GM18502 (cell line): Measurements from ENCODE around the gene IQSEC1.

ENCODE experiments used
- ATAC-seq: cut with Tn5 transposase; IDR thresholded peaks from one replicate; pipeline ENCODE4 v1.9.1; 2021; ENCODE audit warnings: mild to moderate bottlenecking; ENCODE audit not compliant: unreplicated experiment, poor library complexity

The IQSEC1 gene

DNA sequence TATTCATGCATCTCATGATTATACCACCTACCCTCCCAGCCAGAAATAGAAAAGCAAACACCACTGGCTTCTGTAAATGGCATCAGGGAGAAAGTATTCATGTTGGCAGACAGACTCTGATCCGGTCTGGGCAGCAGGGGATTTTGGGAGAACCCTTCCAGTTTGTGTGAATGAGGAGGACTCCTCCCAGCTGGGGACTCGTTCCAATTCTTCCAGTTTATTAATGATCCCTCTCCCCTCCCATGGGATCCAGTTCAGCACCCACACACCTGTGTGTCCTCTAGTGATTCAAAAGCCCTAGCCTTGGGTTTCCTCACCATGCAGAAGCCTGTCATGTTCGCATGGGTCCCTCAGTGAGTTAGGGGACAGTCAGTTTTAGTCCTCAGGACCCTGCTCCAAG lies 110.9 kb downstream of the IQSEC1 start:
- no peak for ATAC-seq

DNA sequence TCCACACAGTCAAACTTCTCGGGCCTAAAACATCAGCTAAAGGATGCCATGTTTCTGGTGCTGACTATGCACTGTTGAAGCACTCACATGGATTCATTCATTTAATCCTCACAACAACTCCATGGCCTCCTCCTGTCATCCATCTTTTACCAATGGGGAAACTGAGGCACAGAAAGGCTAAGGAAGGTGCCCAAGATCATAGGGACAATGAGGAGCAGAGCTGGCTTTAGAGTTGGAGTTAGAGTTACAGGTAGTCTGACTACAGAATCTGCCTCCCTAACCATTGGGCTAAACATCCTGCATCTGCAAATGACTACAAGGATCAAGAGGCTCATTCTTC lies 111.6 kb downstream of the IQSEC1 start:
- no peak for ATAC-seq

DNA sequence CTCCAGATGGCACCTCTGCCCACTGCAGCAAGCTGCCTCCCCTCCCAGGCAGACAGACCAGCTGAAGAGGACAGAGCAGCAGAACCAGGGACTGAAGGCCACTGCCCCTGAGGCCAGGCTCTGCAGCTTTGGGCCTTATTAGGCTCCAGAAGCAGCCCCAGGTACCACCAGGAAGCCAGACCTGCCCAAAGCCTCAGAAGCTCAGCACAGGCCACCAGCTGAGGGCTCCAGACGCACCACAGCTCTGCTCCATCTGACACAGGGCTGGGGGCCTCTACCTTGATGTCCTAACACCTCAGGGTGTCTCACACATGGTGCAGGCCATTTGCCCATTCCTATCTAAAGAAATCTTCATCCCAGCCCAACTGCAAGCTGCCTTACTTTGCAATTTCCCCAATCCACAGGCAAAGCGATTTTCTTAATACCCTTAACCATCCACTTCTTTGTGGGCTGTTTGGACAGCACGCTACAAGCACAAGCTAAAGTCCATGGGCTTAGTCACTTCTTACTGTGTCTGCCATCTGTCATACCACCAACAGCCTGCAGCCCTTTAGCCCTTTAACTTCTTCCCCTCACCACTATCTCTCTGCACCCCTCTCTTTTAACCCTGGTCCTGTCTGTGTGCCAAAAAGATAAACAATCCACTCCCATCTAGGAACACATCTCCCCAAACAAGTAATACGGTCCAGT lies 112.1 kb downstream of the IQSEC1 start:
- no peak for ATAC-seq

DNA sequence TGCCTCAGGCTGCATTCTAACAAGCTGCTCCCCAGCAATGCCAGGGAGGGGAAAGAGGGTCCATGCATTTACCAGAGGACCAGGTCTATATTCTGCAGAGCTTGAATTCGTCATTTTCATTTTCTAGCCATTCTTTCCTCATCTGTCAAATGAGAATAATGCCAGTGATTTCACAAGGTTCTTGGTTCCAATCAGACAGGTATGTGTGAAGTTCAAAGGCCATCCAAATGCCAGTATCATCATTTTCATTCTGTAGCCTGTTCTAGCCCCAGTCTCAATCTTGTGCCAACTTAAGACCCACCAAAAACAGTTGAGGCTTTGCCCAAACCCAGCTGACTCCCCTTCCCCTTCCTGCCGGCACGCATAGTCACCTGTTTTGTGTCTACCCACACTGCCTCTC lies 112.7 kb downstream of the IQSEC1 start:
- no peak for ATAC-seq

DNA sequence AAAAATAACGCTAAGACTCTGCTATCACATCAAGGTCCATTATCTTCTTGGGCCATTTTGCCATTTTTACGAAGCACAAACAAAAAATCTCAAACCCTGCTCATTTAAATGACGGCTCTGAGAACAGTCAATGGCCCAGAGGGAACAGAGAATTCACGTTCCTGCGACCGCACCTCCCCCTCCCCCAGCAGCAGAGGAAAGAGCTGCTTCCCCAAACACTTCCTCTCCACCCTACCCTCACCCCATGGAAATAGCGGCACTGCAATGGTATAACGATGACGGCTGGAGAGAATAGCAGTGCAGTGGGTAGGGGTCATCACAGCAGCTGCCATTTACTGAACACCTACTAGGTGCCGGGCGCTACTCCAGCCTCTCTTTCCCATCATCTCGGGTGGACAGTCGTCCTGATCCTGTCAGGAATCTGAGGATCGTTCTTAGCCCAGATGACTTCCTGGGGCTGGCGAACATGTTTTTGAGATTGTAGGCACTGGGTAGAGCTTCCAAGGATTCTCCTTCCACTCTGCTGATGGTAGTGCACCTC lies 113.3 kb downstream of the IQSEC1 start:
- peak; percentile 40 for ATAC-seq

DNA sequence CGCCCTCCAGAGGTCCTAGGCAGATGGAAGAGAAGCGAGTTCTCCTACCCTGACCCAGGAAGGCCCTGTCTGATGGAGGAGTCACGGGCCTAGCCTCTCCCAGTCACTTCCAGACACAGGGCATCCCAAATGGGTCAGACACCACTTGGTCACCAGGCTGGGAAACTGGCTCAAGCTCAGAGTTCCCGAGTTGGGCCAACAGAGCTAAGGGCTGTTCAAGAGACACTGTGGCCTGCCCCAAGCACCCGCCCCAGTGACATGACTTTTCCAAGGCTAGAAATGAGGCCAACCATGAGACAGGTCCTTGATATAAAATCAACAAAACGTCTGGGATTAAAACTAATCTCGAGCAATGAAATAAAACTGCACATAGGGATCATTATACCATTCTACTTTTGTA lies 113.8 kb downstream of the IQSEC1 start:
- no peak for ATAC-seq

DNA sequence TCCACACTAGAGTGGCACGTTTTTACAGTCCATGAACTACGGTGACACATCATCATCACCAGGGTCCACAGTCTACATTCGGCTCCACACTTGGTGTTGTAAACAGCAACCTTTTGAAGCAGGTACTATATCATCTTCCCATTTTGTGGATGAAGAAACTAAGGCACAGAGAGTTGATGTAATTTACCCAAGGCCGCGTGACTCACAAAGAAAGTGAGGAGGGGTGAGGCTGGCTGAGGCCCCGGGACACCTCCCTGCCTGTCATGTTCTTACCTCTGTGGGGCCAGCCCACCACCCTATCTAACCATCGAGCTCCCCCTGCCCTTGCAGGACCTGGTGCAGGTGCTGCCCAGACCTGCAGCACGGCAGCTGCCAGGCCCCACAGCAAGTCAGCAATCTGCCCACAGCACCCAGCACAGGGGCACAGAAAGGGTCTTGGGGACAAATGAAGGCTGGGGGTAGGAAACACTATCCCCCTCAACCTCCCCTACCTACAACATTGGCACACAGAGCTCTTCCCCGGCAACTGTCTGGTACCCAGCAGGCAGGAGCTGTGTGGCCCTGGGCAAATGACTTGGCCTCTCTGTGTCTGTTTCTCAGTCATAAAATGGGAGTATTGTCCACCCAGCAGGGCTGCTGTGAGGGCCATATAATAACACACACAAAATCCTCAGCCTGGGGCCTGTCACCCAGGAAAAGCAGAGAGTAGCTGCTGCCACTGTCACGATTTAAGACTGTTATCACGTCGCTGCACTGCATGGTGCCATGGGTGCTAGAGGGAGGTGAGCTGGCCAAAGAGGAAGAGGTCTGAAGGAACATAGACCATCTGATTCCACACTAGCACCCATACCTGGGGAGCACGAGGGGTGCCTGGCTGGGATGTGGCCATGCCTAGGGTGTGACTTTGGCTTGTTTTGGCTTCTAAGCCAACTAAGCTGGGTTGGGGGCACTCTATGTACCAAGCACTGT lies 115.1 kb downstream of the IQSEC1 start:
- no peak for ATAC-seq

DNA sequence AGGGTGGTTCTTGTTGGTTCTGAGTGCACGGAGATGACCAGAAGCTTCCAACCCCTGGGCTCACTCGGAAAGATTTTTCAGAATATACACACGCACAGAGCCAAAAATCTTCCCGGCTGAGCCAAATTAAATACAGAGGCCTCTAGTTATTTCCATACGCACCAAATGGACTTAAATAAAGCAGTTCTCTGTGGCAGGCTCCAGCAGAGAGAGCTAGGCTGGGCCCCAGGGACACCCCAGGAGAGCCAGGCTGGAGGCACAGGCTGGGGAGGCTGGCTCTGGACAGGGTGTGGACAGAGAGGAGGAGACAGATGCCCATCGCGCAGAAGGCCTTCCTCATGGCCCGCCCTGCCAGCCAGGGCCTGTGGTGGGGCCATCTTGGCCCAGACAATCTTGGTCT lies 115.9 kb downstream of the IQSEC1 start:
- ATAC-seq: no peak

DNA sequence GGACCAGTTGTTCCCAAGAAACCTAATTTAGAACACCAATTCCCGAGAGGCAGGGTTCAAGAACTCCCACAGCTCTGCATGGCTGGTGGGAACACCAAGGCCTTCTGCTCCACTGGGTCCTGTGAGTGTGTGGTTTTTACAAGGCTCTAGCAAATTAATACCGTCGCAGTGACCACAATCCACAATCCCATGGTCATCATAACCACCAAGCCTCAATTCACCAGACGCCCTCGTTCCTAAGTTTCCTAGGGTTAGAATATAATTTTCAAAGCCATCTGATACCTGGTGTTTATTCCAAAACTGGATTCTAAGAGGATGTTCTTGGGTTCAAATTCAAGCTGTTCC lies 116.9 kb downstream of the IQSEC1 start:
- ATAC-seq: no peak

DNA sequence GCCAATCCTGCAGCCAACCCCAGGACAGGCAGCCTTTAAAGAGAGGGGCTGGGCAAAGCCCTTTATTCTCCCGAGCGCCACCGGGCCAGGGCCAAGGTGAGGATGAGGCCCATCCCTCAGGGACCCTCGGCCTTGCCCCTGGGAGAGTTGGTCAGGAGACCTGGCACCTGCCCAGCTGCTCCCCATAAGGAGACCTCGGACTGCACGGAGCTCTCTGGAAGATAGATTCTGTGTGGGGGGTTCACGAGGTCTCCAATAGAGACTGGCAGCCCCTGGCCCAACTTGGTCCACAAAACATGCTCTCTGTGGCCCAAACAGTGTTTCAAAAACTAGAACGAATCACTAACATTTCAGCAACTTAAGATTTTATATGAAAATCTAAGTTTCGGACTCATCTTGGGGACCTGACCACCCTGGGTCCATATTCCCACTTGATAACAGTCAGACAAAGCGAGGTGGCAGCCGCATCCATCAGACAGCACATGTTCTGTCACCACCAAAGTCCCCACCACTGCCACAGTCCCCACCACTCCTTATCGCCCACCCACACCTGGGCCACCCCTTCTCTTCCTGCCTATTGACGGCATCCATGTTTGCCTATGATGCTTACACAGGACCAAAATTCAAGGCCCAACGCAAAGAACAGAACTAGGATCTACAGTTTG lies 117.4 kb downstream of the IQSEC1 start:
- ATAC-seq: no peak

DNA sequence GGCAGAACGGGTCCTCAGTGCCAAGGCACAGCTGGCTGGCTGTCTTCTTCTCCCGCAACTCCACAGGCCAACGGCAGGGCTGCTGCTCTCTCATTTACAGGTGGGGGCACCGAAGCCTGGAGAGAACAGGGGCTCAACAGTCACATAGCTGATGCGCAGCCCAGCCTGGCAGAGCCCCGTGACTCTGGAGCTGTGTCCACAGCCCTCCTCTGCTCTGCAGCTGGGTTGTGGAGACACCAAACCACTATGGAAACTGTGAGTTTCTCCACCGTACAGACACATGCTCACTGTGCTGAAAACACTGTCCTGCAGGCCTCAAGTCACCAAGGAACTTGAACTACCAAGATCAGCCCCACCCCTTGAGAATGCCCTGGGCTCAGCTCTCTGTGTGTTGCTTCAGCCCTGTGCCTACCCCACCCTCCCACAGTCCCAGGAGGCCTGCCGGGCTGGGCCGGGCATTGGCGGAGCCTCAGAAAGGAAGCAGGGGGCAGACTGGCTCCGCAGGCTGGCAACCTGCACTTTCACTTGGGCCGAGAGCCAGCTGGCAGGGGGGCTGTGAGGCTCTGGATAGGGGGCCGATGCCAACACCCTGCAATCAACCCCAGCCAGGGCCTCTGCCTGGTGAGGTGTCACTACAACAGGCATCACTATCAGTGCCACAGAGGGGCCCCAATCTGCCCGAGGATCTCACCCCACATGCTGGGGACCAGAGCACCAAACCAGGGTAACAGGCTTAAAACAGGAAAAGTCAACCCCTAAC lies 118.2 kb downstream of the IQSEC1 start:
- ATAC-seq: no peak

DNA sequence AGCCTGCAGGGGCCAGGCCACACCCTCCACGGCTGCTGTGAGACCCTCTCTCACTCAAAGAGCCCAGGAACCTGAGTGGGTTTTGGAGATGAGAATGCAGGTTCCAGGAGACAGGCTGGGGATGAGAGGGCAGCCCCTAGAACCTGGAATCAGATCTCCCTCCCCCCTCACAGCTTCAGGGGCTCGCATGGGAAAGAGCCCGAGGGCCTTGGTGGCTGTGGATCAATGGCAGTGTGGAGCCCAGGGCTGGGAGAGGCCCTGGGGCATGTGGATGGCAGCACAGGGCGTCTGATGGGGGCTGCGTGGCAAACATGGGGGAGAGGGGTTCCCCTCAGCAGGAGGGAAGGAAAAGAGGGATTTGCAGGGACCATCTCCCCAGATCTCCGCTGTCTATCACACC lies 119.0 kb downstream of the IQSEC1 start:
- ATAC-seq: no peak

DNA sequence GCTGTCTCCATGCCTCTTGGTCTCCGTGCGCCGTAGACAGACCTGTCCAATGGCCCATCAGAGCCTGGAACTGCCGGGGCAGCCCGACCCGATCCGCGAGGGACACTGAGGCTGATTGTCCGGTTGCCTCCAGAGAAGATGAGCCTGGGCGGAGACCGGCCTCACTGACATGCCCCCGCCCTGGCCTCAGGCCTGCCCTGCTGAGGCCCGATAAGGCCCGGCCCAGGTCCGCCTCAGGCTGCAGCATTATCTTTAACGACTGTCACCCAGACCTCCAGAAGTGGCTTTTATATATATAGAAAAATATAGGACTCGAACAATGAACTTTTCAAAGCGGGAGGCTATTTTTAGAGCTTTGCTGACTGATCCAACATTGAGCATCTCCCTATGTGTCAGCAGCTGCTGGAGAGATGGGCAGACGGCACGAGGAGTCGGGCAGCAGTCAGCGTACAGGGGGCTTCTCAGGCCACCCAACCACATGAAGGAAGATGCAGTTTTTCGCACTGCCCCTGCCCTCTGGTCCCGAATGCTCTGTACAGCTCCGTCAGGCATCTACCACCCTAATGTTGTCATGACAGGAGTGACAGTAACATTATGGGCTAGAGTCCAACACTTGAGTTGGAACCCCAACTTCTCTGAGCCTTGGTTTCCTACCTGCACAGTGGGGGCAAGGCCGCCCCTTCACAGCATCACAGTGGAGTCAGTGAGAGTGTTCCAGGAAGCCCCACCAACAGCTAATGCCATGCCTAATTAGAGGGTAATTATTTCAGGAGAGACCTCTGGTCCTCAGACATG lies 119.8 kb downstream of the IQSEC1 start:
- ATAC-seq: no peak

DNA sequence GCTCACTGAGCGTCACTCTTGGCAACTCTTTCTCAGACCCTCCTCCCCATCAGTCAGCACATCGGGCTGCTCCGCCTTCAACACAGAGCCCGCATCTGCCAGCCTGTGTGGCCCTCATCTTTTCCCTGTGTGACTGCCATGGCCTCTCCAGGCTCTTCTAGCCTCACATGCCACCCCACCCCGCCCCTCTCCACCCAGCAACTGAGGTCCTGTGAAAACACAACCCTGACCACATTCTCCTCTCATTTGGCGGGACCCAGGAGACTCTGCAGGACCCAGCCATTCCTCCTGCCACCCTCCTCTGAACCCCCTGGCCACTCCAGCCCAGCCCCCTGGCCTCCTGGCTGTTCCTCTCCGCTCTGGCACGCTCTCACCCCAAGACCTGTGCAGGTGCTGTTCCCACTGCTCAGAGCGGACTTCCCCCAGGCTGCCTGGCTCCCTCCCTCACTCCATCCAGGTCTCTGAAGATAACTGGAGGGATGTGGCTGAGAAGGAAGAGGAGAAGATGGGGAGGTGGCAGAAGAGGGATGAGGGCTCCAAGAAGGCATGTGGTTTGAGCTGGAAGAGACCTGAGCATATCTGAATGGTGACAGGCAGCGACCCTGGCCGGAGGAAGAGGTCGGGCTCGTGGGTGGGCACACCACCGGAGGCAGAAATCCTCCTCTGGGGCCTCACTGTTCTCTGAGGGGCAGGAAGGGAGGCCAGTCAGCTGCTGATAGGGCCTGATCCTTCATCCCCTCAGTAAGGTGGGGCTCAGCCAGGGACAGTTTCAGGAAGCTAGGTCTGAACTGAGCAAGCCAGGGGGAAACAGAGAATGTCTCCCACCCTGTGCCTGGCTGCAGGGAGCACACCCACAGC lies 120.7 kb downstream of the IQSEC1 start:
- no peak for ATAC-seq

DNA sequence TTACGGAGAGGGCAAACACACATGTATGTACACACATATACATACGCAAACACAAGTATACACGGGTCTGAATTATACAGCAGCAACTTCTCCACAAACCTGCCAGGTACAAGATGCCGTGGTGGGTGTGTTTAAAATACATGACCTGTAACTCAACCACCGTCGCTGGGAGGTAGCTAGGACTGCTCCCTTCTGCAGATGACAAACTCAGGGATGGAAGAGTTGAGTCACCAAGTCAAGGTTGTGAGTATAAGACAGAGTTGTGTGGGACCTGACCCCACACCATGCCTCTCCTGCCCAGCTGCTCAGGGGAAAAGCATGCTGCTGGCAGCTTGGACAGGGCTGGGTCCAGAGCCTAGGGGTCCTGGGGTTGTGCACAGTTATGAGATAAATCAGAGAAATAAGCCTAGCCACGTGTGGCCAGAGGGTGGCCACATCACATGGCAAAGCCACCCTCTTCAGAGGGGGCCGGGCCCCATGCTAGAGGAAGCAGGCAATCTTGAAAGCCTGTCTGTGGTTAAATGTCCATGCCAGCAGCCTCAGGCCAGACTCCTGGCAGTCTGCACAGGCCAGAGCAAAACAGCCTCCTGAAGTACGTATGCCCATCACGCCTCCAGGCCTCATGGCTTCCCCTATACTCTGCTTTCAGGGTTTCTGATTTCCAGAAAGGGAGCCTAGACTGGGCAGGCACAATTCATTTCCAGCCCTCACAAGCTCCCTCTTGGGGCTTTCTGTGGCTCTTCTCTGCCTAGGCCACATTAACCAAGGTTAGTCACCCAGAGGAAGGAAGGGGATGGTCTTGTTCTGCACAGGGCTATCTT lies 124.1 kb downstream of the IQSEC1 start:
- peak; percentile 61 for ATAC-seq

DNA sequence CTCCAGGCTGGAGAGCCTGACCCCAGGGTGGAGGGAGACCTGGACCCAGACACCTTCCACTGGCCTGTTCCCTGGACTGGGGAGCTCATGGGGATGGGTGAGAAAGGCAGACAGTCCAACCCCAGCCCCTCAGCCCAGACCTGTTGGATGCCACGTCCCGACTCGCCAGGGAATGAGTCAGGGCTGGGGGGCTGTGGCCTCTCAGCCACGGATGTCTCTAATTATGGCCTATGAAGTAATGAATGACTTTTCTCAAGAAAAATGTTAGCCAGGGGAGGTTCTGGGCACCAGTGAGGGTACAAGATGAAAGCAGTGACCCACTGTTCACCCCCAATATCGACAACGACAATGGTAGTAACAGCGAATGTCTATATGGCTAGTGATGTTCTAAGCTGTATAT lies 124.9 kb downstream of the IQSEC1 start:
- no peak for ATAC-seq

DNA sequence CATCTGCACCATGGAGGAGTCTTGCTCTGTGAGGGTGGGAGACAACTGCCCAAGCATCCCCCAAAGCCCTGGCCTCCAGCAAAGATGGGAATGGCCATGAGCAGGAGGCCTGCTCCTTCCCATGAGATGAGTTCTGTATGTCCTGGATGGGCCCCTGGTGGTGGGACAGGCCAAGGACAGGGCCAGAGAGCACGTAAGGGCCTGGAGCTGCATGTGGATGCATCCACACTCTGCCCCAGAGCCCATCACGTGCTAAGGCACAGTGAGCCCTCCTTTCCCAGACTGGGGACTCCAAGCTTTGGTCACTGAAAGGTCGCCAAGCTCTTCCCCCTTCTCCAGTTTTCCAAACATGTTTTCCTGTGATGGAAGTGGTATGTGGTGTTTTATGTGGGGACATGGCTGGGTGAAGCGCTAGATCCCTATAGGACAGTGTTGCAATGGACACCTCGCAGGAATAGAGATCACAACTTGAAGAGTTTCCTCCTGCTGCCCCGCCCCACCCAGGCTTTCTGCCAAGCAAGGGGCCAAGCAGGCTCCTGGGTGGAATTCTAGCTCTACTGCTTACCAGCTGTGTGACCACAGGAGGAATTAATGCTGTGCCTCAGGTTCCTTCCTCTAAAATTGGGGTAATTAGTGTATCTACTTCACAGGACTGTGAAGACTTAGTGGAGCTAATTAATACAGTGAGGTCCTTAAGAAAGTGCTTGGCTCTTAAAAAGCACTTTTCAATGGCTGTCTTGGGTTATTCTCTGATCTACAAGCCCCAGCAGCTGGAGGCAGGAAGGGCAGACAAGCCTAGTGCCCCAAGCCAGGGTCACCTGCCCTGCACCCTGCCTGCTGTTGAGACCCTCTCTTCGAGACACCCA lies 125.5 kb downstream of the IQSEC1 start:
- ATAC-seq: no peak
